HepG2 (cell line): ENCODE measurements around the gene BIRC7. TPM values are rescaled to one million over a fixed set of nuclear protein-coding genes. Genes with fewer than 3 reads are reported as not detected.

Experiments used
- ATAC-seq: fragments of 200-7000 bp; cut with Tn5 transposase; 3 replicates; pipeline ENCODE4 v1.9.1; 2020; ENCODE audit warnings: mild to moderate bottlenecking, moderate library complexity
- BruUV-seq: library from RNA; stranded (reverse); fragments of 400-500 nt; replicated peaks from 2 replicates; lab custom pipeline; 2021; lab: Mats Ljungman, UMichigan
- CTCF ChIA-PET: fragments of 300-600 bp; formaldehyde crosslinking; extraction: SDS; loops from one replicate; lab custom pipeline; 2021; ENCODE audit warnings: low total read pairs, inconsistent platforms, low intra/inter-chr PET ratio; lab: Yijun Ruan, JAX
- POLR2A ChIA-PET: fragments of 350-600 bp; sonication (Branson Sonifier 250); formaldehyde crosslinking; loops from one replicate; lab custom pipeline; 2020; ENCODE audit warnings: antibody characterized with exemption, inconsistent platforms; lab: Yijun Ruan, JAX
- DNase-seq: peaks from one replicate; pipeline ENCODE4 v3.0.0-alpha.2; 2015; ENCODE audit warnings: low spot score
- FAIRE-seq: peaks from 3 replicates; lab custom pipeline; 2011; peaks lifted over from hg19 to GRCh38; lab: Jason Lieb, UNC
- H2AFZ ChIP-seq: one replicate; pipeline ENCODE4 v1.6.1; 2011; ENCODE audit warnings: low read length, inconsistent platforms
- H3K27ac ChIP-seq: fragments of 300-600 bp; 3 replicates; pipeline ENCODE4 v1.8.0; 2011; ENCODE audit warnings: mixed run types, mild to moderate bottlenecking, mixed read lengths, low read length, inconsistent platforms; ENCODE audit not compliant: insufficient read depth; ENCODE audit errors: extremely low read length
- H3K27me3 ChIP-seq, 2 experiments: fragments of 200-600 bp in 1 of 2; 2 replicates in 1 of 2; 3 replicates in 1 of 2; pipeline versions ENCODE4 v1.6.0 to v1.8.0; 2011; ENCODE audit warnings: low read length in 2 of 2, mild to moderate bottlenecking in 2 of 2, moderate library complexity in 2 of 2, inconsistent platforms in 1 of 2; ENCODE audit not compliant: insufficient read depth in 2 of 2, control insufficient read depth in 1 of 2
- H3K36me3 ChIP-seq, 2 experiments: fragments of 200-600 bp in 1 of 2; replicated peaks in 1 of 2; 2 replicates in 1 of 2; 3 replicates in 1 of 2; pipeline versions ENCODE4 v1.5.1 to v1.8.0; 2011; ENCODE audit warnings: low read length in 2 of 2, inconsistent platforms in 1 of 2; ENCODE audit not compliant: insufficient read depth in 2 of 2, control insufficient read depth in 1 of 2
- H3K4me1 ChIP-seq: 2 replicates; pipeline ENCODE4 v1.5.1; 2012; ENCODE audit warnings: low read length, inconsistent platforms; ENCODE audit not compliant: insufficient read depth
- H3K4me2 ChIP-seq: 2 replicates; pipeline ENCODE4 v1.6.0; 2011; ENCODE audit warnings: low read depth, low read length, inconsistent platforms
- H3K4me3 ChIP-seq, 3 experiments: fragments of 200-600 bp in 1 of 3; sonication (generic), shearing (Covaris generic) in 1 of 3; replicated peaks in 1 of 3; 2 replicates each; pipeline ENCODE4 v1.5.1; 2011 to 2016; ENCODE audit warnings: low read length in 3 of 3, inconsistent platforms in 2 of 3, low read depth in 2 of 3, mild to moderate bottlenecking in 2 of 3, control low read depth in 1 of 3, mixed read lengths in 1 of 3; ENCODE audit not compliant: insufficient read depth in 1 of 3
- H3K79me2 ChIP-seq: one replicate; pipeline ENCODE4 v1.6.1; 2011; ENCODE audit warnings: low read length, inconsistent platforms; ENCODE audit not compliant: insufficient read depth
- H3K9ac ChIP-seq: 2 replicates; pipeline ENCODE4 v1.6.0; 2011; ENCODE audit warnings: mild to moderate bottlenecking, low read depth, low read length, inconsistent platforms; ENCODE audit not compliant: insufficient read depth
- H3K9me3 ChIP-seq: 2 replicates; pipeline ENCODE4 v1.5.1; 2012; ENCODE audit warnings: mild to moderate bottlenecking, low read length
- H4K20me1 ChIP-seq: 2 replicates; pipeline ENCODE4 v1.6.0; 2011; ENCODE audit warnings: inconsistent platforms, mild to moderate bottlenecking, low read length, moderate library complexity; ENCODE audit not compliant: insufficient read depth
- AGO2 ChIP-seq: fragments of 200-400 bp; formaldehyde crosslinking; optimal IDR thresholded peaks from 2 replicates; pipeline ENCODE3; 2017; ENCODE audit warnings: mild to moderate bottlenecking, low read depth, low read length, moderate library complexity
- EED ChIP-seq: sonication (generic); formaldehyde crosslinking; IDR thresholded peaks from 2 replicates; pipeline ENCODE4 v1.5.0; 2020; ENCODE audit warnings: mild to moderate bottlenecking, missing genetic modification reagents
- JUND ChIP-seq: sonication (generic); formaldehyde crosslinking; IDR thresholded peaks from 2 replicates; pipeline ENCODE4 v1.8.0; 2022; ENCODE audit warnings: mild to moderate bottlenecking, missing genetic modification reagents
- THRA ChIP-seq: sonication (generic); formaldehyde crosslinking; IDR thresholded peaks from 2 replicates; pipeline ENCODE4 v1.4.0; 2020; ENCODE audit warnings: missing genetic modification reagents, borderline replicate concordance
- ZBED4 ChIP-seq: sonication (generic); formaldehyde crosslinking; IDR thresholded peaks from 2 replicates; pipeline ENCODE4 v1.4.0; 2020; ENCODE audit warnings: missing genetic modification reagents, borderline replicate concordance
- ZNF329 ChIP-seq: sonication (generic); formaldehyde crosslinking; IDR thresholded peaks from 2 replicates; pipeline ENCODE4 v1.9.0; 2021; ENCODE audit warnings: low read depth, mild to moderate bottlenecking, missing genetic modification reagents
- WGBS: methylation state at CpG from one replicate; pipeline ENCODE4 v1.1.6; 2017; ENCODE audit warnings: low lambda C conversion rate; 5-methylcytosine and 5-hydroxymethylcytosine counted together
- in situ Hi-C: cut with HindIII; loops from 2 replicates; pipeline ENCODE4 v1.10.0; 2017; ENCODE audit warnings: low pct_unique_long_range_greater_than_20kb; ENCODE audit not compliant: extremely low pct_ligation_motif_present
- intact Hi-C: fragments of 100-400 bp; cut with micrococcal nuclease; formaldehyde crosslinking; loops from one replicate; pipeline ENCODE4 v1.10.0; 2022; ENCODE audit not compliant: unreplicated experiment
- polyA plus RNA-seq, 8 experiments: library from polyadenylated mRNA; depleted of rRNA in 3 of 8; stranded (reverse) in 7 of 8; unstranded in 1 of 8; fragments of >200 nt; fragmentation: Illumina TruSeq in 4 of 8; extraction: Trizol in 4 of 8; gene quantifications; 2 replicates each; pipeline versions ENCODE4 v1.2.1 to v1.2.3, GENCODE V29; 2011 to 2016; ENCODE audit warnings: low read depth in 4 of 8, missing spikeins in 1 of 8, mixed read lengths in 1 of 8; ENCODE audit not compliant: insufficient read depth in 1 of 8
- total RNA-seq, 5 experiments: library from RNA; depleted of rRNA; stranded (reverse); fragments of >200 nt; fragmentation: Illumina TruSeq; extraction: Trizol; gene quantifications; 2 replicates each; pipeline ENCODE4 v1.2.3, GENCODE V29; 2016; ENCODE audit warnings: low read depth in 1 of 5

BIRC7 gene
- total and polyA plus RNA-seq, 2 of the 13 experiments (the other 11 are each of a cell fraction or from before 2014, with no cell fraction given): 0.27 to 5.1 TPM

DNA sequence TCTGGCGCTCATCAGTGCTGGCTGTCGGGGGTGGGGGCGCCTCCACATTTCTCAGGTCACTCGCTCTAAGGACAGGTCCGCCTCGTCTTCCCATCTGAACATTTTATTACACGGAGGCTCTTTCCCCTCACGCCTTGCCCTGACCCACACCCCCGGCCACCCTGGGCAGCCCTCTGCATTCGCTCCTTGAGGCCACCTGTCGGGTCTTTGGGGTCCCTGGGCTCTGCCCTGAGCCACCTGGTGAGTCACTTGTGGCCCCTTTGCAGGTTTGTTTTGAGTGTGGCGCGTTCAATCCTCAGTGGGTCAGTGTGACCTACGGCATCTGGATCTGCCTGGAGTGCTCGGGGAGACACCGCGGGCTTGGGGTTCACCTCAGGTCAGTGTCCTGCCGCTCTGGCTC is 40.1 kb downstream of the BIRC7 start (continued):
- TF ChIP-seq THRA (CRISPR knock-in tag) (no peak), EED (CRISPR knock-in tag) (0 out of 2 replicates have a peak, but pooled peaks have one; percentile 60)

DNA sequence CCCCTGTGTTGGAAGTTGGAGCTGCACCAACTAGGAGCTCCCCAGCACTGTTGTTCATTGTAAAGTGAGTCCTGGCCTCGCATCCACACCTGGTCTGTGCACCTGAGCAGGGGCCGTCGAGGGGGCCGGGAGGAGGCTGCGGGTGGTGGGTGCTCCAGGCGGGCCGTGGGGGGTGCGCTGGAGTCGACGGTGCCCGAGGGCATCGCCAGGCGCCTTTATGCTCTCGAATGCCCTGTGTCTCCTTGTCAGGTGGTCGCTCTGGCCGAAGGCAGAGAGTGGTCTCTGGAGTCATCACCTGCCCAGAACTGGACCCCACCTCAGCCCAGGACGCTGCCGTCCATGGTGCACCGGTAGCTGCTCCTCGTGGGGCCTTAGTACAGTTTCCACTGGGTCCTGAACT is 41.3 kb downstream of the BIRC7 start:
- Histone ChIP-seq H3K27me3 (no peaks in the 10 kb centered on the region; a peak in 1 of 5 replicates), H3K9me3 (no peaks in the 10 kb centered on the region), H3K4me2 (no peak overlapping the region), H3K79me2 (peaks cover 41% of the 10 kb centered on the region), H3K4me1 (peaks cover 13% of the 10 kb centered on the region), H4K20me1 (peaks cover 33% of the 10 kb centered on the region), H3K4me3 (no peak overlapping the region), H3K36me3 (peaks cover 49 to 69% of the 10 kb centered on the region in 2 experiments), H2AFZ (no peak overlapping the region), H3K27ac (no peak overlapping the region), H3K9ac (no peak overlapping the region)
- no peak for TF ChIP-seq JUND
- no peak for TF ChIP-seq ZBED4 (CRISPR knock-in tag)
- TF ChIP-seq ZNF329 (CRISPR knock-in tag): no peak
- no peak for TF ChIP-seq AGO2
- DNase-seq (no peak), ATAC-seq (no peak), FAIRE-seq (no peak)
- BruUV-seq: no TSS peak
- CTCF ChIA-PET: no interaction called here
- 95% methylated on average over 20 of the region's 20 CpGs for WGBS
- in situ Hi-C loops (no loop called here), intact Hi-C loops (no loop called here)
- POLR2A ChIA-PET: no interaction called here
